Measurements from ENCODE around the gene CES2.
"Not testable (repeated sequence)": the region's sequence is repeated elsewhere in the genome, so short reads cannot be mapped to it uniquely, and the experiment has no call there.

Gene CES2

GRCh38 chr16:66975302-66975893 is 40.1 kb downstream of the CES2 start:
- 95% methylated on average over 14 of the region's 14 CpGs for WGBS

GRCh38 chr16:66976746-66977145 is 41.4 kb downstream of the CES2 start:
- Histone ChIP-seq H3K4me3 (ENCODE audit: low read length) (no peak overlapping the region), H3K36me3 (ENCODE audit: insufficient read depth, low read length) (no peaks in the 10 kb centered on the region), H3K9ac (ENCODE audit: low read depth, low read length) (no peak overlapping the region), H3K9me3 (ENCODE audit: insufficient read depth, low read depth, low read length) (no peaks in the 10 kb centered on the region), H3K4me1 (ENCODE audit: insufficient read depth, low read length) (no peaks in the 10 kb centered on the region), H3K27me3 (ENCODE audit: insufficient read depth, low read length) (no peaks in the 10 kb centered on the region; the same call in 1 of the 2 replicates), H3K27ac (ENCODE audit: low read depth, low read length) (no peak overlapping the region)
- WGBS = 81% methylated on average over 13 of the region's 13 CpGs

More at GRCh38 chr16:66975302-66975893, 40.1 kb downstream of the CES2 start:
- H3K9ac ChIP-seq (ENCODE audit: low read depth, low read length) = no peak overlapping the region
- H3K4me3 ChIP-seq (ENCODE audit: low read length) = no peak overlapping the region
- no peaks in the 10 kb centered on the region for H3K4me1 ChIP-seq (ENCODE audit: insufficient read depth, low read length)
- no peaks in the 10 kb centered on the region for H3K36me3 ChIP-seq (ENCODE audit: insufficient read depth, low read length)
- H3K27me3 ChIP-seq (ENCODE audit: insufficient read depth, low read length) = no peaks in the 10 kb centered on the region
- no peaks in the 10 kb centered on the region for H3K9me3 ChIP-seq (ENCODE audit: insufficient read depth, low read depth, low read length)
- no peak overlapping the region for H3K27ac ChIP-seq (ENCODE audit: low read depth, low read length)

DNA sequence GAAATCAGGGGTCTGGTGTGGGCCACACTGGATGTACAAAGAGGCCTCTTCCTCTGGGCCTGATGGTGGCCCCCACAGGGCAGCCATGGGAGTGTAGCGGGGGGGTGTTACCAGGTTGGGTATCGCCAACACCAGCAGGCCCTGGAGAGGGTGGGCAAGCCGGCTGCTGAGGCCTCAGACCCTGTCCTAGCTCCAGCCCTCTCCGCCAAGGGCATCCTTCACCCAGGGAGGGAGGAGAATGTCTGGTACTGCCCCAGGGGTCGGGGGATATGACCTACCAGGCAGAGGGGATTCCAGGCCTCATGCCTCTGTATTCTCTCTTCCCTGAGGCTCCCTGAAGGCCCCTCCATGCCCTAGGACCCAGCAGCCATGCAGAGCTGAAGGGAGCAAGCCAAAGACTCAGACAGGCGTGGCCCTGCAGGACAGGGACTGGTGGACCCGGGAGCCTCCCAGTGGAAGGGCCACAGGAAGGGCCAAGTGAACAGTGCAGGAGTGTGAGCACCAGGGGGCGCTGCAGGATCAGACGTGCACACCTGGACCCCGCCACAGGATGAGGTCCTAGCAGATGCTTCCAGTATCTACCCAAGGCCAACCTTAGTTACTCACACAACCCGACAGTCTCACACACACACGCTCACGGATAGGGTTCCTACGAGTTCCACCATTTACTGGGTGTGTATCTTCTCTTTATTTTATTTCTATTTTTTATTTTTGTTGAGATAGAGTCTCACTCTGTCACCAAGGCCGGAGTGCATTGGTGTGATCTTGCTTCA is 42.2 kb downstream of the CES2 start:
- Histone ChIP-seq H3K27me3 (ENCODE audit: insufficient read depth, low read length) (no peaks in the 10 kb centered on the region; the same call in 1 of the 2 replicates), H3K9ac (ENCODE audit: low read depth, low read length) (no peak overlapping the region), H3K27ac (ENCODE audit: low read depth, low read length) (no peak overlapping the region), H3K4me1 (ENCODE audit: insufficient read depth, low read length) (no peaks in the 10 kb centered on the region), H3K36me3 (ENCODE audit: insufficient read depth, low read length) (no peaks in the 10 kb centered on the region), H3K4me3 (ENCODE audit: low read length) (no peak overlapping the region), H3K9me3 (ENCODE audit: insufficient read depth, low read depth, low read length) (no peaks in the 10 kb centered on the region)
- 42% methylated on average over 13 of the region's 15 CpGs for WGBS

DNA sequence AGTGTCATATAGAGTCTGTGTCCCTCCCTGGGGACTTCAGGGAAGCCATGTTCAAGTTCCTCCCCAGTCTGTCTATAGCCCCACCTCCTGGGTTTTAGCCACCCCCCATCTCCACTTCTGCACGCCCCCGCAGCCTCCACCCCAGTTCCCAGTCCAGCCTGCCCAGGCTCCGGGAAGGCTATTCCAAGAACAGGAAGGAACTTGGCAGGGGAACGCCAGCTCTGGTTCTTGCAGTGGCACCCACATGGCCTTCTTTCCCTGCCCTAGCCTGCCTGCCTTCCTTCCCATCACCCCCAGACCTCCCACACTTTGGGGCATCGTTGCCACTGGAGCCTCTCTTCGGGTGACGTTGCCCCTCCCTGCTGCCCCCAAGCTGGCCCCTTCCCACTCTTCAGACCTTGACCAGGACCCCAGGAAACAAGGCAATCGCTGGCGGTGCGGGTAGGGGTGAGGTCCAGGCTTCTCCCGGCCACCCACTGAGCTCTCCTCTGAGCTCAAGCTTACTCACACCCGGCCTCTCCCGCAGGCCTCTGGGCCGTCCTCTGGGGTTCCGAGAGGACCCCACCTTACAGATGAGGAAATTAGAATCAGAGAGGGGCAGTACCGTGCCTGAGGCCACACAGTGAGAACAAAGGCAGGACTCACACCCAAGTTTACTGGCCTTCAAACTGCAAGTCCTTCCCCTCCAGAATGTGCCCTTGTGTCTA is 43.8 kb downstream of the CES2 start:
- no peaks in the 10 kb centered on the region for H3K4me1 ChIP-seq (ENCODE audit: insufficient read depth, low read length)
- WGBS = 86% methylated on average over 16 of the region's 16 CpGs
- no peak overlapping the region for H3K27ac ChIP-seq (ENCODE audit: low read depth, low read length)
- no peak overlapping the region for H3K4me3 ChIP-seq (ENCODE audit: low read length)
- no peaks in the 10 kb centered on the region for H3K9me3 ChIP-seq (ENCODE audit: insufficient read depth, low read depth, low read length)
- H3K27me3 ChIP-seq (ENCODE audit: insufficient read depth, low read length) = no peaks in the 10 kb centered on the region; the same call in 1 of the 2 replicates
- H3K36me3 ChIP-seq (ENCODE audit: insufficient read depth, low read length) = no peaks in the 10 kb centered on the region
- no peak overlapping the region for H3K9ac ChIP-seq (ENCODE audit: low read depth, low read length)

- Histone ChIP-seq H3K4me3 (ENCODE audit: low read length) (no peak overlapping the region), H3K9ac (ENCODE audit: low read depth, low read length) (no peak overlapping the region), H3K36me3 (ENCODE audit: insufficient read depth, low read length) (no peaks in the 10 kb centered on the region), H3K27ac (ENCODE audit: low read depth, low read length) (no peak overlapping the region), H3K4me1 (ENCODE audit: insufficient read depth, low read length) (no peaks in the 10 kb centered on the region), H3K27me3 (ENCODE audit: insufficient read depth, low read length) (no peaks in the 10 kb centered on the region; the same call in 1 of the 2 replicates), H3K9me3 (ENCODE audit: insufficient read depth, low read depth, low read length) (no peaks in the 10 kb centered on the region)
- WGBS = 90% methylated on average over 5 of the region's 9 CpGs
These were observed 47.7 kb downstream of the CES2 start for GRCh38 chr16:66983033-66983432.

DNA sequence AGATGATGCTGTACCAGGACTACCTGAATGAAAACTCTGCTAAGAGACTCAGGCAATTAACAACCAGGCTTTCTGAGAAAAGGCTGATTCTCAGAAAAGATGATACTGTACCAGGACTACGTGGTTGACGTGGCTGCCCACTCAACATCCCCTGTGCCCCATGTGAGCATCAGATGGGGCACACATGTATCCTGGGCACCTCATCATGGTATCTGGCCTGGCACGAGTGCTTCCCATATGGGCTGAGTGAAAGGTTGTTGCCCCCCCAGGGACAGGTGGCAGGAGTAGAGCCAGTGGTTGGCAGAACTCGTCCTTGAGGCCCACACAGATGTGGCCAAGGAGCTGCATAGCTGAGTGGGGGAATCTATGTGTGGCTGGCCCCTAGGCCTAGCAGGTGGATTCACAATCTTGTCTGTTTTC is 49.6 kb downstream of the CES2 start:
- no peak overlapping the region for H3K9ac ChIP-seq (ENCODE audit: low read depth, low read length)
- H3K27me3 ChIP-seq (ENCODE audit: insufficient read depth, low read length) = no peaks in the 10 kb centered on the region; the same call in 1 of the 2 replicates
- no peak overlapping the region for H3K27ac ChIP-seq (ENCODE audit: low read depth, low read length)
- H3K4me3 ChIP-seq (ENCODE audit: low read length) = no peak overlapping the region
- no peaks in the 10 kb centered on the region for H3K36me3 ChIP-seq (ENCODE audit: insufficient read depth, low read length)
- 88% methylated on average over 4 of the region's 4 CpGs for WGBS
- H3K4me1 ChIP-seq (ENCODE audit: insufficient read depth, low read length) = no peaks in the 10 kb centered on the region
- H3K9me3 ChIP-seq (ENCODE audit: insufficient read depth, low read depth, low read length) = no peaks in the 10 kb centered on the region

GRCh38 chr16:66986559-66986958 is 51.2 kb downstream of the CES2 start:
- no peaks in the 10 kb centered on the region for H3K36me3 ChIP-seq (ENCODE audit: insufficient read depth, low read length)
- no peak overlapping the region for H3K4me3 ChIP-seq (ENCODE audit: low read length)
- no peaks in the 10 kb centered on the region for H3K9me3 ChIP-seq (ENCODE audit: insufficient read depth, low read depth, low read length)
- H3K9ac ChIP-seq (ENCODE audit: low read depth, low read length) = no peak overlapping the region
- 94% methylated on average over 6 of the region's 6 CpGs for WGBS
- H3K4me1 ChIP-seq (ENCODE audit: insufficient read depth, low read length) = no peaks in the 10 kb centered on the region
- no peaks in the 10 kb centered on the region for H3K27me3 ChIP-seq (ENCODE audit: insufficient read depth, low read length)
- H3K27ac ChIP-seq (ENCODE audit: low read depth, low read length) = no peak overlapping the region

DNA sequence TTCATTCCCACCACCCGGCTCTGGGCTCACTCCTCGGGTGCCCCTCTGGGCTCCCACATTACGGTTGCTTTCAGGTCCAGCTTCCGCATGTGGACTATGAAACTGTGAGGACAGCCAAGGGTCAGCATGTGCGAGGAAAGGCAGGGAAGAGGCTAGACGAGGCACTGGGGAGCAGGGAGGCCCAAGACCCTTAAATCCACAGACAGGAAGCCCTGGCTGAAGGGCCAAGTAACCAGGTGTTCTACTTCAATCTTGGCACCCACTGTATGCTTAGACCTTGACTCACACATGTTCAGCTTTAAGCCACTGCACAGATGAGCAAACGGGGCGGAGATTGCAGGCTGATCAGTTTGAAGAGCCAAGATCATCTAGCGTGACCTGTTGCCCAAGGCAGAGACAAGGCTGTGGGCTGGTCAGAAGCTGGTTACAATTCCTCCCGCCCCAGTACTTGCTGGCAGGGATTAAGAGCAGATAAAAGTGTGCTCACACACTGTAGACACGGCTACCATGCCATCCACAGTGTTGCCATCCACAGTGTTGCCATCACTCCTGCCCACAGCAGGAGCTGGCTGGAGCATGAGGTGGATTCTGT is 53.0 kb downstream of the CES2 start, which contains the start of gene CES4A:
CES4A (plus strand) TSS at position 393 of the 592 bp plus-strand sequence; CDS start at position 577, 184 bp downstream.
- H3K27me3 ChIP-seq (ENCODE audit: insufficient read depth, low read length) = no peaks in the 10 kb centered on the region
- H3K9ac ChIP-seq (ENCODE audit: low read depth, low read length) = no peak within 1 kb of the TSS
- WGBS = 86% methylated on average over 11 of the region's 11 CpGs
- no peaks in the 10 kb centered on the region for H3K9me3 ChIP-seq (ENCODE audit: insufficient read depth, low read depth, low read length)
- no peak within 1 kb of the TSS for H3K27ac ChIP-seq (ENCODE audit: low read depth, low read length)
- no peak within 1 kb of the TSS for H3K4me3 ChIP-seq (ENCODE audit: low read length)
- H3K36me3 ChIP-seq (ENCODE audit: insufficient read depth, low read length) = no peaks in the 10 kb centered on the region
- no peaks in the 10 kb centered on the region for H3K4me1 ChIP-seq (ENCODE audit: insufficient read depth, low read length)

- H3K4me3 ChIP-seq (ENCODE audit: low read length) = no peak overlapping the region
- WGBS = 77% methylated on average over 2 of the region's 2 CpGs
These were observed 56.3 kb downstream of the CES2 start for GRCh38 chr16:66991545-66992077.

GRCh38 chr16:66993558-66993957 is 58.2 kb downstream of the CES2 start:
- not testable (repeated sequence) for H3K4me1 ChIP-seq (ENCODE audit: insufficient read depth, low read length); H3K36me3 ChIP-seq (ENCODE audit: insufficient read depth, low read length); H3K27ac ChIP-seq (ENCODE audit: low read depth, low read length); H3K9ac ChIP-seq (ENCODE audit: low read depth, low read length); H3K9me3 ChIP-seq (ENCODE audit: insufficient read depth, low read depth, low read length); H3K4me3 ChIP-seq (ENCODE audit: low read length)
- H3K27me3 ChIP-seq (ENCODE audit: insufficient read depth, low read length) = peaks cover 17% of the 10 kb centered on the region
- WGBS = 90% methylated on average over 12 of the region's 12 CpGs

More at GRCh38 chr16:66991545-66992077, 56.3 kb downstream of the CES2 start:
- Histone ChIP-seq H3K27ac (ENCODE audit: low read depth, low read length) (no peak overlapping the region), H3K9me3 (ENCODE audit: insufficient read depth, low read depth, low read length) (no peaks in the 10 kb centered on the region), H3K27me3 (ENCODE audit: insufficient read depth, low read length) (no peaks in the 10 kb centered on the region), H3K4me1 (ENCODE audit: insufficient read depth, low read length) (no peaks in the 10 kb centered on the region), H3K9ac (ENCODE audit: low read depth, low read length) (no peak overlapping the region), H3K36me3 (ENCODE audit: insufficient read depth, low read length) (no peaks in the 10 kb centered on the region)
